Measurements from ENCODE around the gene RYR2.
"Not testable (repeated sequence)": the region's sequence is repeated elsewhere in the genome, so short reads cannot be mapped to it uniquely, and the experiment has no call there.

RYR2 gene

GRCh38 chr1:237149857-237150256, 107.9 kb downstream of the RYR2 start:
- in situ Hi-C loops (cut with HindIII; ENCODE audit: low sequenced_read_pairs): no loop called here
- TF ChIP-seq CTCF (IDR thresholded peaks at IDR 0.05; ENCODE audit: low read depth, low read length): no peak
- DNase-seq (ENCODE audit: low read depth, low spot score): no peak
- no peak overlapping the region for H3K4me3 ChIP-seq (ENCODE audit: low read depth, low read length)

GRCh38 chr1:237151979-237152378, 110.0 kb downstream of the RYR2 start:
- H3K4me3 ChIP-seq (ENCODE audit: low read depth, low read length); in situ Hi-C loops (cut with HindIII; ENCODE audit: low sequenced_read_pairs); DNase-seq (ENCODE audit: low read depth, low spot score): not testable (repeated sequence)

GRCh38 chr1:237152506-237153335, 110.7 kb downstream of the RYR2 start:
- H3K4me3 ChIP-seq (ENCODE audit: low read depth, low read length): no peak overlapping the region
- in situ Hi-C loops (cut with HindIII; ENCODE audit: low sequenced_read_pairs): no loop called here
- TF ChIP-seq CTCF (IDR thresholded peaks at IDR 0.05; ENCODE audit: low read depth, low read length): no peak
- no peak for DNase-seq (ENCODE audit: low read depth, low spot score)

- DNase-seq (ENCODE audit: low read depth, low spot score): no peak
- no peak overlapping the region for H3K4me3 ChIP-seq (ENCODE audit: low read depth, low read length)
- in situ Hi-C loops (cut with HindIII; ENCODE audit: low sequenced_read_pairs): no loop called here
- no peak for TF ChIP-seq CTCF (IDR thresholded peaks at IDR 0.05; ENCODE audit: low read depth, low read length)
Measured at GRCh38 chr1:237154157-237154556, 112.2 kb downstream of the RYR2 start.

- no peak for DNase-seq (ENCODE audit: low read depth, low spot score)
- no peak for TF ChIP-seq CTCF (IDR thresholded peaks at IDR 0.05; ENCODE audit: low read depth, low read length)
- in situ Hi-C loops (cut with HindIII; ENCODE audit: low sequenced_read_pairs): no loop called here
- H3K4me3 ChIP-seq (ENCODE audit: low read depth, low read length): no peak overlapping the region
Measured at GRCh38 chr1:237164406-237165352, 122.7 kb downstream of the RYR2 start.

- TF ChIP-seq CTCF (IDR thresholded peaks at IDR 0.05; ENCODE audit: low read depth, low read length): no peak
- in situ Hi-C loops (cut with HindIII; ENCODE audit: low sequenced_read_pairs): no loop called here
- no peak for DNase-seq (ENCODE audit: low read depth, low spot score)
- H3K4me3 ChIP-seq (ENCODE audit: low read depth, low read length): no peak overlapping the region
Measured at GRCh38 chr1:237166086-237166485, 124.1 kb downstream of the RYR2 start.

Measured in astrocyte of the spinal cord (primary cell).